Suprapubic skin (tissue), 4 donors: ENCODE data around the gene CAND1. TPM values are rescaled to one million over a fixed set of nuclear protein-coding genes. Genes with fewer than 3 reads are reported as not detected.

Source experiments
- DNase-seq, 2 donors: peaks; one replicate each; pipeline ENCODE4 v3.0.0-alpha.2; 2019; ENCODE audit warnings: low spot score in 2 of 2
- H3K27ac ChIP-seq: fragments of 200-600 bp; sonication (generic); one replicate; pipeline ENCODE4 v1.5.1; 2019
- H3K27me3 ChIP-seq: fragments of 200-600 bp; sonication (generic); one replicate; pipeline ENCODE4 v1.5.1; 2019
- H3K36me3 ChIP-seq: fragments of 200-600 bp; sonication (generic); one replicate; pipeline ENCODE4 v1.5.1; 2019
- H3K4me1 ChIP-seq: fragments of 200-600 bp; sonication (generic); one replicate; pipeline ENCODE4 v1.5.1; 2019
- H3K4me3 ChIP-seq: fragments of 200-600 bp; sonication (generic); one replicate; pipeline ENCODE4 v1.5.1; 2019; ENCODE audit warnings: mild to moderate bottlenecking
- H3K9me3 ChIP-seq: fragments of 200-600 bp; sonication (generic); one replicate; pipeline ENCODE4 v1.5.1; 2019
- CTCF ChIP-seq, 2 donors: fragments of 200-600 bp in 1 of 2; fragments of 450-650 bp in 1 of 2; sonication (generic) in 1 of 2; IDR thresholded peaks; one replicate each; pipeline ENCODE4 v1.5.1; 2016 to 2019; ENCODE audit warnings: antibody characterized with exemption in 2 of 2, mild to moderate bottlenecking in 1 of 2, moderate library complexity in 1 of 2
- EP300 ChIP-seq: sonication (generic); formaldehyde crosslinking; IDR thresholded peaks from one replicate; pipeline ENCODE4 v1.6.1; 2017; ENCODE audit warnings: antibody characterized with exemption
- POLR2A ChIP-seq, 2 donors: fragments of 450-650 bp; IDR thresholded peaks; one replicate each; pipeline ENCODE4 v1.6.1; 2017; ENCODE audit warnings: antibody characterized with exemption in 2 of 2, mild to moderate bottlenecking in 2 of 2, moderate library complexity in 2 of 2
- POLR2AphosphoS5 ChIP-seq, 3 donors: sonication (generic); formaldehyde crosslinking; IDR thresholded peaks; one replicate each; pipeline ENCODE4 v1.6.1; 2017; ENCODE audit warnings: antibody characterized with exemption in 3 of 3
- WGBS: methylation state at CpG from one replicate; pipeline ENCODE4 v1.1.5; 2018; 5-methylcytosine and 5-hydroxymethylcytosine counted together
- total RNA-seq, 4 donors: library from RNA; depleted of rRNA; stranded (reverse); fragments of >200 nt; gene quantifications; one replicate each; pipeline ENCODE4 v1.1.0, GENCODE V29; 2016

CAND1 gene
- total RNA-seq, 4 donors from 2014 or later = 62.9 to 131 (median 72.3) TPM

- Histone ChIP-seq H3K9me3 (no peaks in the 10 kb centered on the region), H3K36me3 (no peaks in the 10 kb centered on the region), H3K27ac (no peak overlapping the region), H3K4me1 (no peaks in the 10 kb centered on the region), H3K4me3 (no peak overlapping the region), H3K27me3 (no peaks in the 10 kb centered on the region)
- TF ChIP-seq POLR2AphosphoS5 (IDR thresholded peaks at IDR 0.05) = no peak
- DNase-seq = no peak
These were observed 95.1 kb downstream of the CAND1 start for GRCh38 chr12:67364228-67364627.

- no peak for DNase-seq
- Histone ChIP-seq H3K4me1 (no peaks in the 10 kb centered on the region), H3K27ac (no peak overlapping the region), H3K9me3 (no peaks in the 10 kb centered on the region), H3K4me3 (no peak overlapping the region), H3K27me3 (no peaks in the 10 kb centered on the region), H3K36me3 (no peaks in the 10 kb centered on the region)
- no peak for TF ChIP-seq POLR2A (IDR thresholded peaks at IDR 0.05)
- TF ChIP-seq POLR2AphosphoS5 (IDR thresholded peaks at IDR 0.05) = no peak
- TF ChIP-seq CTCF (IDR thresholded peaks at IDR 0.05) = no peak
- no peak for TF ChIP-seq EP300
These were observed 96.0 kb downstream of the CAND1 start for GRCh38 chr12:67365131-67365530.

- Histone ChIP-seq H3K36me3 (no peaks in the 10 kb centered on the region), H3K27ac (no peak overlapping the region), H3K4me3 (no peak overlapping the region), H3K27me3 (no peaks in the 10 kb centered on the region), H3K4me1 (no peaks in the 10 kb centered on the region), H3K9me3 (no peaks in the 10 kb centered on the region)
- 60% methylated on average over 1 of the region's 1 CpG for WGBS
- no peak for DNase-seq
- TF ChIP-seq CTCF (IDR thresholded peaks at IDR 0.05) (no peak), POLR2AphosphoS5 (IDR thresholded peaks at IDR 0.05) (no peak), EP300 (no peak), POLR2A (IDR thresholded peaks at IDR 0.05) (no peak)
These were observed 98.7 kb downstream of the CAND1 start for GRCh38 chr12:67367843-67368242.
